CD4-positive, alpha-beta T cell (primary cell): ENCODE data around the gene PLAAT1. TPM values are rescaled to one million over a fixed set of nuclear protein-coding genes. Genes with fewer than 3 reads are reported as not detected.

Experiments
- ATAC-seq: fragments of 200-7000 bp; cut with Tn5 transposase; one replicate; pipeline ENCODE4 v1.10.0; 2022; ENCODE audit warnings: mild to moderate bottlenecking; ENCODE audit not compliant: poor library complexity
- CTCF ChIA-PET: fragments of 350-600 bp; sonication (Branson Sonifier 250); formaldehyde crosslinking; loops from one replicate; lab custom pipeline; 2021; ENCODE audit warnings: antibody characterized with exemption, inconsistent platforms; lab: Charles Lee
- POLR2A ChIA-PET: fragments of 350-600 bp; sonication (Branson Sonifier 250); formaldehyde crosslinking; loops from one replicate; lab custom pipeline; 2021; ENCODE audit warnings: antibody characterized with exemption, inconsistent platforms; lab: Charles Lee
- DNase-seq, 14 experiments: peaks; one replicate each; pipeline ENCODE4 v3.0.0-alpha.2; 2013 to 2020; ENCODE audit warnings: mixed read lengths in 2 of 14
- H3K27ac ChIP-seq, 2 donors: one replicate each; pipeline versions ENCODE4 v1.5.1 to v1.7.0; 2013; ENCODE audit warnings: low read length in 2 of 2, low read depth in 1 of 2, mild to moderate bottlenecking in 1 of 2
- H3K27me3 ChIP-seq, 2 experiments: 1 replicate in 1 of 2; 2 replicates in 1 of 2; pipeline versions ENCODE4 v1.6.1 to v1.7.0; 2013; ENCODE audit warnings: low read length in 2 of 2, control low read depth in 1 of 2, mild to moderate bottlenecking in 1 of 2, moderate library complexity in 1 of 2; ENCODE audit not compliant: insufficient read depth in 2 of 2, control insufficient read depth in 1 of 2
- H3K36me3 ChIP-seq: one replicate; pipeline ENCODE4 v1.6.1; 2013; ENCODE audit warnings: low read length, control low read depth; ENCODE audit not compliant: insufficient read depth
- H3K4me1 ChIP-seq: one replicate; pipeline ENCODE4 v1.6.1; 2013; ENCODE audit warnings: low read length, control low read depth; ENCODE audit not compliant: insufficient read depth
- H3K4me3 ChIP-seq: one replicate; pipeline ENCODE4 v1.5.1; 2013; ENCODE audit warnings: mild to moderate bottlenecking, low read length, moderate library complexity
- H3K9me3 ChIP-seq, 2 experiments: 1 replicate in 1 of 2; 2 replicates in 1 of 2; pipeline versions ENCODE4 v1.6.1 to v1.7.0; 2013; ENCODE audit warnings: low read length in 2 of 2, mild to moderate bottlenecking in 2 of 2, control low read depth in 1 of 2, moderate library complexity in 1 of 2; ENCODE audit not compliant: control insufficient read depth in 1 of 2, insufficient read depth in 1 of 2
- H3K27ac Mint-ChIP-seq: one replicate; pipeline ENCODE4 v1.8.0; 2020; ENCODE audit warnings: mixed read lengths
- H3K27me3 Mint-ChIP-seq: one replicate; pipeline ENCODE4 v1.8.0; 2021; ENCODE audit warnings: mixed read lengths
- H3K36me3 Mint-ChIP-seq: one replicate; pipeline ENCODE4 v1.8.0; 2021; ENCODE audit warnings: low read depth, mixed read lengths
- H3K4me1 Mint-ChIP-seq: one replicate; pipeline ENCODE4 v1.8.0; 2021; ENCODE audit warnings: low read depth, mixed read lengths
- H3K4me3 Mint-ChIP-seq: one replicate; pipeline ENCODE4 v1.8.0; 2020; ENCODE audit warnings: mild to moderate bottlenecking, mixed read lengths
- H3K9me3 Mint-ChIP-seq: one replicate; pipeline ENCODE4 v1.8.0; 2020; ENCODE audit warnings: mixed read lengths
- intact Hi-C, 2 experiments: fragments of 100-400 bp; cut with DNase I in 1 of 2; cut with micrococcal nuclease in 1 of 2; formaldehyde crosslinking; loops; one replicate each; pipeline versions ENCODE4 v1.15.1 to v1.9.0; 2023 to 2025; cut with DNase I, micrococcal nuclease
- total RNA-seq, 174 experiments: library from RNA in 2 of 174; stranded (reverse) in 2 of 174; gene quantifications; one replicate each; pipeline ENCODE4 v1.2.3 and lab custom pipeline; 2021 to 2026
- TF ChIP-seq, protein P1 (sequence below): fragments of 200-600 bp; IDR thresholded peaks from one replicate; pipeline ENCODE4 v1.8.0; 2022; ENCODE audit warnings: antibody characterized with exemption, mild to moderate bottlenecking

Gene PLAAT1
- total RNA-seq, 2 experiments from 2014 or later, result not detected

DNA sequence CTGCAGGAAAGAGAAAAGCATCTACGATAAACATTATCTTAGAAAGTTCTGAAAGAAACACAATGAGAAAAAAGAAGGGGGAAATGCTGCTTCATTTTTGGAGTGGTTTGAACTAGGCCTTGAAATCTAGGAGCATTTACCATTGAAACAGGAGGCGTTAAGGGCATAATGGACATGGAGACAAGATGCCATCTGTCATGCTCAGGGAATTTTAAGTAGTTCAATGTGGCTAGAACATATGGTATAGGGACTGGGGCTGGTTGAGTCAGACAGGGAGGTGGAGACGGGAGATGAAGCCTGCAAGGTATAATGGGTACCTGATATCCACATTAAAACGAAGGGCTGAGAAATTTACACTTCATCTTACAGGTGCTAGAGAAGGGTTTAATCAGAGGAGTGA is 10.4 kb upstream of the PLAAT1 start:
- no peaks in the 10 kb centered on the region for H3K27me3 ChIP-seq
- no peaks in the 10 kb centered on the region for H3K4me1 Mint-ChIP-seq
- CTCF ChIA-PET, result no interaction called here
- no peak overlapping the region for H3K4me3 Mint-ChIP-seq
- no peak for DNase-seq
- intact Hi-C loops, result no loop called here
- H3K4me1 ChIP-seq, result no peaks in the 10 kb centered on the region
- POLR2A ChIA-PET, result no interaction called here
- TF ChIP-seq, protein P1, sequence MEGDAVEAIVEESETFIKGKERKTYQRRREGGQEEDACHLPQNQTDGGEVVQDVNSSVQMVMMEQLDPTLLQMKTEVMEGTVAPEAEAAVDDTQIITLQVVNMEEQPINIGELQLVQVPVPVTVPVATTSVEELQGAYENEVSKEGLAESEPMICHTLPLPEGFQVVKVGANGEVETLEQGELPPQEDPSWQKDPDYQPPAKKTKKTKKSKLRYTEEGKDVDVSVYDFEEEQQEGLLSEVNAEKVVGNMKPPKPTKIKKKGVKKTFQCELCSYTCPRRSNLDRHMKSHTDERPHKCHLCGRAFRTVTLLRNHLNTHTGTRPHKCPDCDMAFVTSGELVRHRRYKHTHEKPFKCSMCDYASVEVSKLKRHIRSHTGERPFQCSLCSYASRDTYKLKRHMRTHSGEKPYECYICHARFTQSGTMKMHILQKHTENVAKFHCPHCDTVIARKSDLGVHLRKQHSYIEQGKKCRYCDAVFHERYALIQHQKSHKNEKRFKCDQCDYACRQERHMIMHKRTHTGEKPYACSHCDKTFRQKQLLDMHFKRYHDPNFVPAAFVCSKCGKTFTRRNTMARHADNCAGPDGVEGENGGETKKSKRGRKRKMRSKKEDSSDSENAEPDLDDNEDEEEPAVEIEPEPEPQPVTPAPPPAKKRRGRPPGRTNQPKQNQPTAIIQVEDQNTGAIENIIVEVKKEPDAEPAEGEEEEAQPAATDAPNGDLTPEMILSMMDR, result no peak
- no peaks in the 10 kb centered on the region for H3K36me3 ChIP-seq
- H3K27me3 Mint-ChIP-seq, result peaks cover 18% of the 10 kb centered on the region
- H3K4me3 ChIP-seq, result no peak overlapping the region
- H3K27ac ChIP-seq, result no peak overlapping the region
- H3K27ac Mint-ChIP-seq, result no peak overlapping the region
- no peak for ATAC-seq
- peaks cover 0 to 5% of the 10 kb centered on the region in 2 experiments for H3K9me3 ChIP-seq
- no peaks in the 10 kb centered on the region for H3K9me3 Mint-ChIP-seq
- H3K36me3 Mint-ChIP-seq, result no peaks in the 10 kb centered on the region

DNA sequence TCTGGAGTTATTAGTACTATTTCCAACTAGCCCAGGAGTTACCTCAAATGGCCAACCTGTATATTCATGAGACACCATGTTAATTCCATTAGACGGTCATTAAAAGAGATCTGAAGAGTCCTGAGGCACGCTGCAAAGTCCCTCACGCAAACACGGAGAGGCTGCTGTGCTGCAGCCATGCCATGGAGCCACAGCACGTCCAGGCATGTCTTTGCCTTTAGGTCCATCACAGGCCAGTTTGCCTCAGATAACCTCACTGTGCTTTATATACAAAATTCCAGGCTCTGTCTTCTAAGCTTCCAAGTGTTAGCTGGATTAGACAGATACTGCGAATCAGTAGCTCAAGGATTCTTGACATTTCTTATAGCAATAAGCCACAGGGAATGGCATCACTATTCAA is 9.8 kb upstream of the PLAAT1 start:
- ATAC-seq, result no peak

DNA sequence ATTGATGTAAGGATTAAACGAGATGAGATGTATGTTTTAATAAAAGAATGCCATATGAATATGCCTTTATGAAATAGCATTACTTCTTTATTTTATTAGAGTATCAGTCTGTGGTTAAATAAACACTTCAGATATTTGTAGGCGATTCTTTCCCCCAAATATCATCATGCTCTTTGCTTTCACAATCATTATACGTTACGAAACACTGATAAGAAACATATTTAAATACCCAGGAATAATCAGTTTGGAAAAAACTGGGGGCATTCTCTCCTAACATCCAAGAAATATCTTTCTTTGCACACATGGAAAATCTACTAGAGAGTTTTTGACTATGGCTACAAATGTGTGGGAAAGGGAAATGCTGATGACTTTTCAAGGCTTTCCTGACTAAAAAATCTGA is 4.4 kb upstream of the PLAAT1 start:
- no peaks in the 10 kb centered on the region for H3K4me1 Mint-ChIP-seq
- H3K36me3 Mint-ChIP-seq, result no peaks in the 10 kb centered on the region
- Histone ChIP-seq H3K9me3 (peaks cover 0 to 8% of the 10 kb centered on the region in 2 experiments), H3K36me3 (no peaks in the 10 kb centered on the region), H3K4me3 (no peak overlapping the region), H3K27ac (no peak overlapping the region), H3K27me3 (peaks cover 11 to 24% of the 10 kb centered on the region in 2 experiments), H3K4me1 (peaks cover 3% of the 10 kb centered on the region)
- no peaks in the 10 kb centered on the region for H3K9me3 Mint-ChIP-seq
- no peak overlapping the region for H3K4me3 Mint-ChIP-seq
- peaks cover 29% of the 10 kb centered on the region for H3K27me3 Mint-ChIP-seq
- DNase-seq, result no peak
- TF ChIP-seq, protein P1, result no peak
- no peak for ATAC-seq
- intact Hi-C loops, result no loop called here
- no peak overlapping the region for H3K27ac Mint-ChIP-seq
- ChIA-PET POLR2A (no interaction called here), CTCF (no interaction called here)

More for the DNA sequence above, 9.8 kb upstream of the PLAAT1 start:
- Mint-ChIP-seq H3K4me1 (no peaks in the 10 kb centered on the region), H3K36me3 (no peaks in the 10 kb centered on the region), H3K4me3 (no peak overlapping the region), H3K27ac (no peak overlapping the region), H3K9me3 (no peaks in the 10 kb centered on the region), H3K27me3 (peaks cover 18% of the 10 kb centered on the region)
- no peaks in the 10 kb centered on the region for H3K27me3 ChIP-seq
- intact Hi-C loops, result no loop called here
- TF ChIP-seq, protein P1, result no peak
- CTCF ChIA-PET, result no interaction called here
- DNase-seq, result no peak
- no peak overlapping the region for H3K27ac ChIP-seq
- H3K4me1 ChIP-seq, result no peaks in the 10 kb centered on the region
- no peak overlapping the region for H3K4me3 ChIP-seq
- POLR2A ChIA-PET, result no interaction called here
- H3K36me3 ChIP-seq, result no peaks in the 10 kb centered on the region
- peaks cover 0 to 5% of the 10 kb centered on the region in 2 experiments for H3K9me3 ChIP-seq
